Loucy (cell line): Measurements from ENCODE around the gene IFT43.

Experiments
- H2AFZ ChIP-seq: fragments of 200-600 bp; sonication (generic); 2 replicates; pipeline ENCODE4 v1.6.0; 2016; ENCODE audit warnings: antibody characterized with exemption, mild to moderate bottlenecking, low read length, moderate library complexity
- H3F3A ChIP-seq: fragments of 200-600 bp; 2 replicates; pipeline ENCODE4 v1.6.0; 2016; ENCODE audit warnings: antibody characterized with exemption, low read depth, mild to moderate bottlenecking
- H3K27me3 ChIP-seq: fragments of 200-600 bp; sonication (generic); 2 replicates; pipeline ENCODE4 v1.6.1; 2014; ENCODE audit warnings: low read length, mild to moderate bottlenecking; ENCODE audit not compliant: insufficient read depth, poor library complexity, severe bottlenecking
- H3K36me3 ChIP-seq: fragments of 200-600 bp; sonication (generic); 2 replicates; pipeline ENCODE4 v1.6.1; 2016; ENCODE audit warnings: low read length; ENCODE audit not compliant: insufficient read depth
- H3K4me1 ChIP-seq: fragments of 200-600 bp; sonication (generic); 2 replicates; pipeline ENCODE4 v1.5.1; 2014; ENCODE audit warnings: low read length, mild to moderate bottlenecking; ENCODE audit not compliant: insufficient read depth, poor library complexity, severe bottlenecking
- H3K4me2 ChIP-seq: fragments of 200-600 bp; sonication (generic); 2 replicates; pipeline ENCODE4 v1.6.0; 2014; ENCODE audit warnings: antibody characterized with exemption, low read length, low read depth, mild to moderate bottlenecking; ENCODE audit not compliant: poor library complexity, severe bottlenecking
- H3K4me3 ChIP-seq: fragments of 200-600 bp; sonication (generic); 2 replicates; pipeline ENCODE4 v1.5.1; 2014; ENCODE audit warnings: low read length, mild to moderate bottlenecking, mixed read lengths; ENCODE audit not compliant: poor library complexity, severe bottlenecking
- H3K79me2 ChIP-seq: fragments of 200-600 bp; sonication (generic); 2 replicates; pipeline ENCODE4 v1.6.1; 2014; ENCODE audit warnings: low read length; ENCODE audit not compliant: insufficient read depth
- H3K9ac ChIP-seq: fragments of 200-600 bp; sonication (generic); 2 replicates; pipeline ENCODE4 v1.6.0; 2014; ENCODE audit warnings: mild to moderate bottlenecking, low read depth, low read length, moderate library complexity; ENCODE audit not compliant: poor library complexity, severe bottlenecking
- H3K9me2 ChIP-seq: fragments of 200-600 bp; sonication (generic); replicated peaks from 2 replicates; pipeline ENCODE4 v1.6.1; 2016; ENCODE audit warnings: low read depth, low read length, mixed read lengths
- H3K9me3 ChIP-seq: fragments of 200-600 bp; sonication (generic); 2 replicates; pipeline ENCODE4 v1.6.1; 2014; ENCODE audit warnings: mild to moderate bottlenecking, antibody characterized with exemption, low read length, low read depth; ENCODE audit not compliant: insufficient read depth
- H4K20me1 ChIP-seq: fragments of 200-600 bp; sonication (generic); 2 replicates; pipeline ENCODE4 v1.6.0; 2014; ENCODE audit warnings: antibody characterized with exemption, low read length, mild to moderate bottlenecking; ENCODE audit not compliant: insufficient read depth, poor library complexity, severe bottlenecking
- CTCF ChIP-seq: fragments of 200-600 bp; sonication (generic); conservative IDR thresholded peaks from 2 replicates; pipeline ENCODE4 v1.5.1; 2014; ENCODE audit warnings: mild to moderate bottlenecking, antibody characterized with exemption, low read length

The IFT43 gene

GRCh38 chr14:76133103-76133502, 147.5 kb downstream of the IFT43 start:
- Histone ChIP-seq H3K79me2 (no peaks in the 10 kb centered on the region), H3K36me3 (no peaks in the 10 kb centered on the region), H2AFZ (no peak overlapping the region), H3K27me3 (no peaks in the 10 kb centered on the region), H3K4me3 (no peak overlapping the region), H3F3A (no peaks in the 10 kb centered on the region), H3K9ac (no peak overlapping the region), H4K20me1 (no peaks in the 10 kb centered on the region), H3K4me2 (no peak overlapping the region), H3K4me1 (no peaks in the 10 kb centered on the region), H3K9me3 (no peaks in the 10 kb centered on the region), H3K9me2 (no peaks in the 10 kb centered on the region)
- TF ChIP-seq CTCF = no peak
